ENCODE data around the gene SYT13.

SYT13 gene

GRCh38 chr11:45305874-45306623 lies 19.9 kb upstream of the SYT13 start:
- no peak overlapping the region for H3K4me3 ChIP-seq (ENCODE audit: insufficient read length, low read depth)

GRCh38 chr11:45304992-45305335 lies 18.8 kb upstream of the SYT13 start:
- H3K27me3 ChIP-seq (ENCODE audit: insufficient read depth, insufficient read length) = peaks cover 40% of the 10 kb centered on the region
- DNase-seq (ENCODE audit: low read depth, low spot score) = no peak
- no peak for TF ChIP-seq ZNF274 (IDR thresholded peaks at IDR 0.05; ENCODE audit: low read depth, low read length)
- no peak for TF ChIP-seq SUZ12 (IDR thresholded peaks at IDR 0.05; ENCODE audit: extremely low read depth, insufficient read depth, insufficient read length)
- TF ChIP-seq YY1 (IDR thresholded peaks at IDR 0.05; ENCODE audit: insufficient read depth, insufficient read length) = no peak
- no peak overlapping the region for H3K4me3 ChIP-seq (ENCODE audit: insufficient read length, low read depth)
- H3K36me3 ChIP-seq (ENCODE audit: insufficient read depth, insufficient read length, low read length) = no peaks in the 10 kb centered on the region
- H3K9me3 ChIP-seq (ENCODE audit: insufficient read depth, low read length) = no peaks in the 10 kb centered on the region
- no peaks in the 10 kb centered on the region for H3K4me1 ChIP-seq (ENCODE audit: insufficient read depth, insufficient read length)
- H3K9ac ChIP-seq (ENCODE audit: insufficient read length, low read depth) = no peak overlapping the region

More at GRCh38 chr11:45305874-45306623, 19.9 kb upstream of the SYT13 start:
- Histone ChIP-seq H3K27me3 (ENCODE audit: insufficient read depth, insufficient read length) (peaks cover 33% of the 10 kb centered on the region), H3K36me3 (ENCODE audit: insufficient read depth, insufficient read length, low read length) (no peaks in the 10 kb centered on the region), H3K4me1 (ENCODE audit: insufficient read depth, insufficient read length) (no peaks in the 10 kb centered on the region), H3K9ac (ENCODE audit: insufficient read length, low read depth) (no peak overlapping the region), H3K9me3 (ENCODE audit: insufficient read depth, low read length) (no peaks in the 10 kb centered on the region)
- no peak for DNase-seq (ENCODE audit: low read depth, low spot score)
- no peak for TF ChIP-seq YY1 (IDR thresholded peaks at IDR 0.05; ENCODE audit: insufficient read depth, insufficient read length)
- TF ChIP-seq ZNF274 (IDR thresholded peaks at IDR 0.05; ENCODE audit: low read depth, low read length) = no peak
- TF ChIP-seq SUZ12 (IDR thresholded peaks at IDR 0.05; ENCODE audit: extremely low read depth, insufficient read depth, insufficient read length) = no peak

DNA sequence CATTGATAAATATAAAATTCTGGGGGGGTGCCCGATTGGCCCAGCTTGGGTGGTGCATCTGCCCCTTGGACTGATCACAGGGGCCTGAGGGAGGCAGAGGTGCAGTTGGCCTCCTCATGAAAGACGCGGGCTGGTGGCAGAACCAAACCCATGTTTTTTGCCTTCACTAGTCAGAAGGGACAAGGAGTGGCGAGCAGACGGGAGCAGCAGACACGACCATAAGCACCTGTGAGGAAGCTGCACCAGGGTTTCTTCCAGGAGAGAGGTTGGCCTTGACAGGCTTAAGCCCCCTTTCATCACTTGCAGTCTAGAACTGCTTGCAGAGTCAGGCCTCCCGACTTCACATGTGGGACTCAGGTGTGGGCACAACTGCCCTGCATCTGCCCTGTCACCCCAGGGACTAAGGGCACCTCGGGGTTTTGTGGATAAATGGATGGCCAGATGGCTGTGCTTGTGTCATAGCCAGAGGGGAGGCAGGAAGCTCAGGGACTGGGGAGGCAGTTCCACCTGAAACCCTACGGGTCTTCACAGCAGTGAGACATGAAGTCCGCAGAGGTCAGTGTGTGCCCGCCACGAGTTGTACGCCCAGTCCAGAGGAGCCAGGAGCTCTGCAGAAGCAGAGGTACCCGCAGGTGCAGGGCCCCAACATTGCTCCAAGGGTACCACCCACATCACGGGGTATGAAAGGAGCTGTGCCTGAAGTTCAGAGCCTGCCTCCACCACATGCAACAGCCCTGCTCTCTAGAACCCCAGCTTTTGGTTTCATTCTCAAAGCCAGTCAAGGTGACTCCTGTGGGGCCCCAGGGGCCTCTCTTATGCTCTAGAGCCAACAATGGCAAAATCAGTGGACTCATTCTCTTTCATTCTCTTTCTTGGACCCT lies 18.2 kb upstream of the SYT13 start:
- Histone ChIP-seq H3K9ac (ENCODE audit: insufficient read length, low read depth) (no peak overlapping the region), H3K36me3 (ENCODE audit: insufficient read depth, insufficient read length, low read length) (no peaks in the 10 kb centered on the region), H3K9me3 (ENCODE audit: insufficient read depth, low read length) (no peaks in the 10 kb centered on the region), H3K4me3 (ENCODE audit: insufficient read length, low read depth) (no peak overlapping the region), H3K27me3 (ENCODE audit: insufficient read depth, insufficient read length) (peaks cover 42% of the 10 kb centered on the region), H3K4me1 (ENCODE audit: insufficient read depth, insufficient read length) (no peaks in the 10 kb centered on the region)
- TF ChIP-seq ZNF274 (IDR thresholded peaks at IDR 0.05; ENCODE audit: low read depth, low read length) (no peak), SUZ12 (IDR thresholded peaks at IDR 0.05; ENCODE audit: extremely low read depth, insufficient read depth, insufficient read length) (no peak), YY1 (IDR thresholded peaks at IDR 0.05; ENCODE audit: insufficient read depth, insufficient read length) (no peak)
- DNase-seq (ENCODE audit: low read depth, low spot score) = no peak

- Histone ChIP-seq H3K9ac (ENCODE audit: insufficient read length, low read depth) (no peak overlapping the region), H3K4me1 (ENCODE audit: insufficient read depth, insufficient read length) (no peaks in the 10 kb centered on the region), H3K9me3 (ENCODE audit: insufficient read depth, low read length) (no peaks in the 10 kb centered on the region), H3K4me3 (ENCODE audit: insufficient read length, low read depth) (no peak overlapping the region), H3K36me3 (ENCODE audit: insufficient read depth, insufficient read length, low read length) (no peaks in the 10 kb centered on the region), H3K27me3 (ENCODE audit: insufficient read depth, insufficient read length) (peaks cover 42% of the 10 kb centered on the region)
- DNase-seq (ENCODE audit: low read depth, low spot score) = no peak
- no peak for TF ChIP-seq SUZ12 (IDR thresholded peaks at IDR 0.05; ENCODE audit: extremely low read depth, insufficient read depth, insufficient read length)
- TF ChIP-seq ZNF274 (IDR thresholded peaks at IDR 0.05; ENCODE audit: low read depth, low read length) = no peak
- no peak for TF ChIP-seq YY1 (IDR thresholded peaks at IDR 0.05; ENCODE audit: insufficient read depth, insufficient read length)
Observed at GRCh38 chr11:45303316-45303715, 17.2 kb upstream of the SYT13 start.

- no peak for DNase-seq (ENCODE audit: low read depth, low spot score)
- no peak overlapping the region for H3K9ac ChIP-seq (ENCODE audit: insufficient read length, low read depth)
- H3K27me3 ChIP-seq (ENCODE audit: insufficient read depth, insufficient read length) = peaks cover 42% of the 10 kb centered on the region
- H3K9me3 ChIP-seq (ENCODE audit: insufficient read depth, low read length) = peaks cover 7% of the 10 kb centered on the region; the same call in 1 of the 2 replicates
- no peaks in the 10 kb centered on the region for H3K4me1 ChIP-seq (ENCODE audit: insufficient read depth, insufficient read length)
- H3K36me3 ChIP-seq (ENCODE audit: insufficient read depth, insufficient read length, low read length) = no peaks in the 10 kb centered on the region
- TF ChIP-seq ZNF274 (IDR thresholded peaks at IDR 0.05; ENCODE audit: low read depth, low read length) (no peak), YY1 (IDR thresholded peaks at IDR 0.05; ENCODE audit: insufficient read depth, insufficient read length) (no peak), SUZ12 (IDR thresholded peaks at IDR 0.05; ENCODE audit: extremely low read depth, insufficient read depth, insufficient read length) (no peak)
- H3K4me3 ChIP-seq (ENCODE audit: insufficient read length, low read depth) = no peak overlapping the region
Observed at GRCh38 chr11:45301537-45302246, 15.6 kb upstream of the SYT13 start.

GRCh38 chr11:45300715-45301114 lies 14.6 kb upstream of the SYT13 start:
- H3K4me1 ChIP-seq (ENCODE audit: insufficient read depth, insufficient read length) = no peaks in the 10 kb centered on the region
- no peak for TF ChIP-seq ZNF274 (IDR thresholded peaks at IDR 0.05; ENCODE audit: low read depth, low read length)
- TF ChIP-seq SUZ12 (IDR thresholded peaks at IDR 0.05; ENCODE audit: extremely low read depth, insufficient read depth, insufficient read length) = no peak
- TF ChIP-seq YY1 (IDR thresholded peaks at IDR 0.05; ENCODE audit: insufficient read depth, insufficient read length) = no peak
- no peak overlapping the region for H3K9ac ChIP-seq (ENCODE audit: insufficient read length, low read depth)
- DNase-seq (ENCODE audit: low read depth, low spot score) = no peak
- no peak overlapping the region for H3K4me3 ChIP-seq (ENCODE audit: insufficient read length, low read depth)
- no peaks in the 10 kb centered on the region for H3K36me3 ChIP-seq (ENCODE audit: insufficient read depth, insufficient read length, low read length)
- peaks cover 42% of the 10 kb centered on the region for H3K27me3 ChIP-seq (ENCODE audit: insufficient read depth, insufficient read length)
- H3K9me3 ChIP-seq (ENCODE audit: insufficient read depth, low read length) = peaks cover 7% of the 10 kb centered on the region; the same call in 1 of the 2 replicates
